ENCODE data around the gene PRKACB.
"Not testable (repeated sequence)": the region's sequence is repeated elsewhere in the genome, so short reads cannot be mapped to it uniquely, and the experiment has no call there.

Gene PRKACB

GRCh38 chr1:84269306-84269705 lies 125.2 kb downstream of the PRKACB start:
- no peak for DNase-seq (ENCODE audit: low spot score)

- DNase-seq (ENCODE audit: low spot score), result peak; percentile 33
Observed at GRCh38 chr1:84271441-84272151, 127.5 kb downstream of the PRKACB start.

- no peak for DNase-seq (ENCODE audit: low spot score)
Observed at GRCh38 chr1:84272401-84272800, 128.3 kb downstream of the PRKACB start.

- no peak for DNase-seq (ENCODE audit: low spot score)
Observed at GRCh38 chr1:84277343-84278059, 133.4 kb downstream of the PRKACB start.

- no peak for DNase-seq (ENCODE audit: low spot score)
Observed at GRCh38 chr1:84278905-84279304, 134.8 kb downstream of the PRKACB start.

GRCh38 chr1:84280912-84281311 lies 136.8 kb downstream of the PRKACB start:
- no peak for DNase-seq (ENCODE audit: low spot score)

GRCh38 chr1:84282780-84283333 lies 138.8 kb downstream of the PRKACB start:
- no peak for DNase-seq (ENCODE audit: low spot score)

GRCh38 chr1:84283381-84283780 lies 139.3 kb downstream of the PRKACB start:
- DNase-seq (ENCODE audit: low spot score), result no peak

- DNase-seq (ENCODE audit: low spot score), result no peak
Observed at GRCh38 chr1:84286071-84286470, 142.0 kb downstream of the PRKACB start.

- not testable (repeated sequence) for DNase-seq (ENCODE audit: low spot score)
Observed at GRCh38 chr1:84287389-84287788, 143.3 kb downstream of the PRKACB start.
